GM19455 (cell line): ENCODE measurements around the gene ARHGAP19.

Experiments used
- ATAC-seq: cut with Tn5 transposase; IDR thresholded peaks from one replicate; pipeline ENCODE4 v1.9.1; 2021; ENCODE audit not compliant: unreplicated experiment

ARHGAP19 gene

DNA sequence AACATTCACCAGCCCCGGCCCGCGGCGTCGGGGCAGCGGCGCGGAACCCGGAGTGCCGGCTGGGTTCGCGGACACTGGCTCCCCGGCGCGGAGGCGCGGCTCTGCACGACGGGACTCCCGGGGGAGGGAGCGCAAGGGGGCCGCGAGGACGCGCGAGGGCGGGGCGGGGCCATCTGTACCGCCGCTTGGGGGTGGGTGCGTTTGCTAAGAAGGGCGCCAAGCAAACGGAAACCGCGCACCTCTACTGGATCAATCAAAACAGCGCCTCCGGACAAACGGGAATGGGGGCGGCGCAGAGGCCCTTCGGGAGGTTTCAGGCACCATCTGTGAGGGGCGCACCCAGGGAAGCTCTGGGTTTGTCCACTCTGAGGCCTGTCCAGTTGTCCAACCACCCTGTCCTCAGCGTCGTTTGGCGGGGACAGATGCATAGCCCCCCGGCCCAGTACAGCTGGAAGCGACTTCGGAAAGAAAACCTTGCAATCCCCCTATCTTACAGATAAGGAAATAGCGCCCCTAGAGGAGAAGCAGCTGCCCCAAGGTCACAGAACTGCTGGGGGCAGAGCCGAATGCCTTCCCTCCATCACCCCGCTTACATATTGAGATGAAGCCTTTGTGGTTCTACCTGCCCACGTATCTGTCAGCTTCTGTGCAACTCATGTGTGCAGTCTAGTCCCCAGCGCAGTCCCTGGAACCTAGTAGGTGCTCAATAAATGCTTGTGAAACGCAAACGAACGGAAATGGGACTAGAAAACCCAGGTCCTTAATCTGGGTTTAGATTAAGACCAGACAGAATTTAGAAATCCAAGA is 96.0 kb downstream of the ARHGAP19 start:
- no peak for ATAC-seq

DNA sequence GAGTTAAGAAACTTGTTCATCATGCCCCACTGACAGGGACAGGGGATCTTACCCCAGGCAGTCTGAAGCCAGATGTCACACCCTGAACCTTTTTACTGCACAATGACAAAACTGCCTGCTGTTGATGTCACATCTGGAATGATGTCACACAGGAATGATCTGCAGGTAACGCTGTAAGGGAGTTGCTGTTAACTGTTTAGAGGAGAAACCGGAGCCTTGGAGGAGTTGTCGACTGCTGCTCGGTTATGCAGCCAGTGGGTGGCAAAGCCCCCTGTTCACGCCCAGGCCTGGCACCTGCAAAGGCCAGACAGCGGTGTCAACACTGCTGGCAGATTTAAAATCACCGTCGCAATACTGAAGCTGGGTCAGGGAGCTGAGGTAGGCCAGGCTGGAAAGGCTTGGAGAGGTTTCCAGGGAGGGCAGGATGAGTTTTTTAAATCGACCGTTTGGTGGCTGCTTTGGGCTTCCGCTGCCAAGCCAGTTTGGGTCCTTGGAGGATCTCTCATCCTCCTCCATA is 96.7 kb downstream of the ARHGAP19 start:
- ATAC-seq, result no peak

DNA sequence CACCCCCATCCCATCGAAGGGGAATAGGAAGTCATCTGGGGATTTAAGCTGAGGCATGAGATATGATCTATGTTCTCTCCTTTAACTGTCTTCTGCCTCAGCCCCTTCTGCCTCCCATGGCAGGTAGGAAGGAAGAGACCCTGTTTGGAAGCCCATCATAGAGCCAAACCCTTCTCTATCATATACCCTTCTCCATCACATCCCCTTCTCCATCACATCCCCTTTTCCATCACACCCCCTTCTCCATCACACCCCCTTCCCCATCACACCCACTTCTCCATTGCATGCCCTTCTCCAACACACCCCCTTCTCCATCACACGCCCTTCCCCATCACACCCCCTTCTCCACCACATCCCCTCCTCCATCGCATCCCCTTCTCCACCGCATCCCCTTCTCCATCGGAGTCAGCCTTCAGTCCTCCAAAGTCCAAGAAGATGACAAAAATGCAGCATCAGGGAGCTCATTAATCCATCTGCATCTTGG is 99.4 kb downstream of the ARHGAP19 start:
- no peak for ATAC-seq

DNA sequence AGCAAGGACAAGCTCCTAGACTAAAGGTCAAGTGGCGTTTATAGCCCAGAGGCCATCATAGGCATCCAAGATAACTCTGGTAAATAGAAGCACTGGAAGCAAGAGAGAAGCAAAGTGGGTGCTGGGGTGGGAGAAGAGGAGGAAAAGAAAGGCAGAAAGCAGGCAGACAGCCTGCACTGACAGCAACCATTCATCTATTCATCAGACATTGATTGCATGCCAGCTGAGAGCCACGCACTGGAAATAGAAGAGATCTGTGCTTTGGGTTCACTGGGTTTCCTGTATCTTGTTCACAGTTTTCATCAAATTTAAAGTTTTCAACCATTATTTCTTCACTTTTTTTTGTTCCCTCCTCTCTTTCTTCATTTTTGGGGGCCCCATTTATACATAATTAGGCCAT is 102.0 kb downstream of the ARHGAP19 start:
- ATAC-seq, result no peak

DNA sequence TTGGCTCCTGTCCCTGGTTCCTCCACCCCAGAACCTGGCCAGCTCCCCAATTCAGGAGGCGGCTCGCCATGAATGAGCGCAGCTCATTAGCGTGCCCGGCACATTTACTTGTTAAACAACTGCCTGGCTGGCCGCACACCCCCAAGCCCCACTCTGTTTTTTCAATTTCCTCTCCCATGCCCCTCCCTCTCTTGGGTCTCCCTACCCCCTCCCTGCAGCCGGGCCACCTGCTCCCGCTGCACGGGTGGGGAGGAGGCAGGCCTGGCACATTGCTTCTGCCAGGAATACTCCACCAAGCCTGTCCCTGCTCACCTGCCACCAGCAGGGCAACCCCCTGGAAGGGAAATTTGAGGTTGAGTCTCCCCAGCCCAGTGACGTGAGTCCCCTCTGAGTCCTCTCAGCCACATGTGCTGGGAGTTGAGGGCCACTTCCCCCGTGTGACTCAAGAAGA is 104.2 kb downstream of the ARHGAP19 start:
- no peak for ATAC-seq

DNA sequence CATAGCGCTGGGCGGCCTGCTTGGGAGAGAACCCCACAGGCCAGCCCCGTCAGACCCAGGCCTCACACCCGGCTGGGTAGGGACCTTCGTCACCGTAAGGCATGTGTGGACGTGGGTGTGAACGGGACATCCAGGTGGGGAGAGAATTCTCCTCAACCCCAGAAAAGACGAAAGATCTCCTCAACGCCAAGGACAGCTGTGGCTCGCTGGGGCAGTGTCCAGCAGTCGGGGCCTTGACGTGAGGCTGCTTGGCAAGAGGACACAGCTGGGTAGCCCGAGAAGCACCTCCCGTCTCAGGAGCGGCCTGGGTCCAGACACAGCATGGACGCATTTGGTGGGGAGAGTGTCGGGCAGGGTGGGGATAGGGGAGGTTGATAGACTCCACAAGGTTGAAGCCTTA is 105.5 kb downstream of the ARHGAP19 start:
- ATAC-seq, result no peak

DNA sequence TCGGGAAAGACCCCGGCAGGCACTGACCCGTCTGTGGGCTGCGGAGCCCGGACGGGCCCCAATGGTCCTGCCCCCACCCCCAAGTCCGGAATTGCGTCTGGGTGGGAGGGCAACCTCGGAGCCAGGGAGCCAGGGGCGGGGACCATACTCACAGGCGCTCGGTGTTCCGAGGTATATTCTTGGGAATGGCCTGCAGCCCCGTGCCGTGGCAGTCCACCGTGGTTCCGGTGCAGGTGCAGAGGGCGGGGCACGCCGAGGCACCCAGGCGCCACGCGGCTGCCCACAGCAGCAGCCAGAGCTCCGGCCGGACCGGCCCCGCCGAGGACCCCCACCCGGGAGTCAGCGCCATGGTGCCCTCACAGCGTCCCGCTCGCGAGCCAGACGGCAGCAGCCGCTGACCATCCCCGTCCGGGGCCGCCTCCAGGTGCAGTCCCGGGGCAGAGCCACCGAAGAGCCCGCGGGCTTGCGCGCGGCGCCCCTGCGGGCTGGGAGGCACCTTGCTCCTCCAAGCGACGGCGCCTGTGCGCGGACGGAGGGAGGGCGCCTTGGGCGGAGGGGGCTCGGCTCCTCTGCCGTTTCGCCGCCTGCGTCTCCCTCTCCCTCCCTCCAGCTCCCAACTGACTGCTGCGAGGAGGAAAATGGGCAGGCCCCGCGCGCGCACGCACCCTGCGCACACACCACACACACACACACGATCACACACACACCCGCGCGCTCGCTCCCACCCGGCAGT is 106.9 kb downstream of the ARHGAP19 start, which contains the start of gene SLIT1:
TSS of gene SLIT1 (minus strand) at position 634 of the 733 bp plus-strand sequence. CDS start at position 349, 285 bp downstream.
- no peak for ATAC-seq

DNA sequence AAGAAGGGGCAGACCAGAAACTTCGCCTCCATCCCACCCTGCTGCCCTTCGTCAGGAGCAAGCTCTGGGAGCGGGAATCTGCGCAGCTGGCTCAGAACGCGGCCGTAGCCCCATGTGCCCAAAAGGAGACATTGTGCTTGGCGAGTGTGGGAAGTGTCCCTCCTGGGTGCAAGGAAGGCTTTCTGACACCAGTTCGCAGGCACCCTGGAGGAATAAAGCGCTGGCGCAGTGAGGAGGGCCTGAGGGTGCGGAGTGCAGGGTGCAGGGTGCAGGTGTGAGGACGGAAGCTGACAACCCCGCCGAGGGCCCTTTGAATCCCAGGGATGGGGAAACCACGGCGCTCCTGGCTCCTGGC is 107.5 kb downstream of the ARHGAP19 start:
- ATAC-seq, result no peak

DNA sequence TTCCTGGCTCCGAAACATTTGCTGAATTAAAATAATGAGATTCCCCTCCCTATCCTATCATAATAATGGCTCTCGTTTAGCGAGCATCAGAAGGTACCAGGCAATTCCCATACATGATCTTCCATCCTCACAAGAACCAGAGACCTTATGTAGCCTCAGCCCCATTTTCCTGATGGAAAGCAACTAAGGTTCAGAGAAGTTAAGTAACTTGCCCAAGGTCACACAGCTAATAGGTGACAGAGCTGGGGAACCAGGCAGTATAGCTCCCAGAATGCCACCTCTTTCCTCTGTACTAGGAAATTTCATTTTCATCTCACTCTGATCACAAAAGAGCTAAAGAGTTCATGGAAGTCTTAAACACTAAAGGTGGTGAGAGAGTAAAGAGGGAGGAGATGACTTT is 109.1 kb downstream of the ARHGAP19 start:
- no peak for ATAC-seq

DNA sequence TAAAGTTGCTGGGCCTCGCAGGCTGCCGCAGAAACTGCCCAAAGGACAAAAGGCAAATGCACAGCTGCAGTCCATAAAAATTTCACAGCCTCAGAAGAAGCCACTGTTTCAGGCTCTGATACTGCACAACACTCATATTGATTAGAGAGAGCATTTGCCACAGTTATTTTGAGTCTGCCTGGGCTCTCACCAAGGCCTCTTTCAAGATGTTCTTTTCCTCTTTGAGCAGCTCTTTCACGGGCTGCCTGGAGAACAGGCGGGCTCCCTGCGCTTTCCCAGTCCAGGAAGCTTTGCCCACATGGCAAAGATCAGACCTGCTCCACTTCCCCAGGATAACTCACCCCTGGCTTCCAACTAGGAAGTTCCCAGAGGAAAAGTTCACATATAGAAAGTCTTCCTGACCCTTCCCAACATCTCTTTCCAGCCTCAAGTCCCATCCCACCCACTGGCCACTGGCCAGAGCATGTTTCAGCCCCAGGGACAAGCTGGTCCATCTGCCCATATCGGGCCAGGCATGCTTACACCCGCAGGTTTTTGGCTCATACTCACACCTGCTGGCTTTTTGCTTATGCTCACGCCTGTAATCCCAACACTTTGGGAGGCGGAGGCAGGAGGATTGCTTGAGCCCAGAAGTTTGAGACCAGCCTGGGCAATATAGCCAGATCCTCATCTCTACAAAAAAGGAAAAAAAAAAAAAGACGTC is 110.0 kb downstream of the ARHGAP19 start:
- no peak for ATAC-seq

DNA sequence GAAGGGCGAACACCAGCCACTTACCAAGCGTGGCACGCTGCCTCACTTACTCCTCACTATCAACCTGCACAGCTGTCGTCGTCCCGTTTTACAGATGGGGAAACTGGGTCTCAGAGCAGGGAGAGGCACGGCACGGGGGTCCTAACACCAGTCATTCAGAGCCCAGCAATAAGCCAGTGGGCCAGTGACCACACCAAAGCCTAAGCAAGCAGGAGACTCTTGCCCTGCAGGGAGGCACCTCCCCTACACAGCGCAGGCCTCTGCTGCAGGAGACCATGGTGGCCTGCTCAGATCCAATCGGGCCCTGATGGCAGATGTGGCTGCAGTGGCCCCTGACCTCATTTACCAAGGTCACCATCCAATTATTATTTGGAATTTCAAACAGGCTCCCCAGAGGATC is 111.5 kb downstream of the ARHGAP19 start:
- ATAC-seq, result no peak

DNA sequence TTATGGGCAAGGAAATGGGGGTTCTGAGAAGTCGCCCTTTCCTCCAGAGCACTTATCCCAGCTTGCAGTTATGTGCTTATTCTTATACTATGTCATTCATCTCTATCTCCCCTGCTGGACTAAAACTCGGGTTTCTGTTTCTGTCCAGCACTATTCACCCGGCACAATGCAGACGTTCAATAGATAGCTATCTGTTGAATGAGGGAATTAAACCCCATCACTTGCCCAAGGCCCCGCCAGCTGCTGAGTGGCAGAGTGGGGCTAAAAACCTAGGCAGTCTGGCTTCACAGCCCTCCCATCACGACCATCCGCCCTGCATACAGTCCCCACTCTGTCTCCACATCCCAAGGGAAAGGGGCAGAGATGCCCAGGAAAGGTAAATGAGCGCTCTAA is 112.1 kb downstream of the ARHGAP19 start:
- no peak for ATAC-seq

DNA sequence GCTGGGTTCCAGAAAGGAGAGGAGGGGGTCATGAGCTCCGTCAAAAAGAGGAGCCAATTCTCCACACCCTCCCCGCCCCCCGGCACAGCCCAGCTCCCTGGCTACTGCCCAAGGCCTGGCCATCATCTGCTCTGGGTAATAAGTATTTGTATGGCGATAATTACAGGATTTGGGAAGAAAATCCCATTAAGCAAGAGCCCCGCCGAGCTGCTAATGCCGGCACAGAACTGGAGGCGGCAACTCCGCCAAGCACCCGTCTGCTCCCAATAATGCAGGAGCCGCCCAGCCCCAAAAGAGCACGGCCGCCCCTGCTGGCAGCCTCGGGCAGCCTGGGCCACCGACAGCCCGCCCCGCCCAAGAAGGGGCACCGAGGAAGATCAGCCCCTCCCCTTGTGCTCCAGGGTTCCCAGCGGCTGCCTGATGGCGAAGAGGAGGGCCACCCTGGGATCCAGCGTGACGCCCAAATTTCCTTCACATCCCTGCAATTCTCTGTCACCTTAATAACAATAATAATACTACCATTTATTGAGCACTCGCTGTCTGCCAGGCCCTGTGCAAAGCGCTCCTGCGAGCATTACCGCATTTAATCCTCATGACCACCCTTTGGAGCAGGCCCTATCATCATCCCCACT is 112.6 kb downstream of the ARHGAP19 start:
- no peak for ATAC-seq

DNA sequence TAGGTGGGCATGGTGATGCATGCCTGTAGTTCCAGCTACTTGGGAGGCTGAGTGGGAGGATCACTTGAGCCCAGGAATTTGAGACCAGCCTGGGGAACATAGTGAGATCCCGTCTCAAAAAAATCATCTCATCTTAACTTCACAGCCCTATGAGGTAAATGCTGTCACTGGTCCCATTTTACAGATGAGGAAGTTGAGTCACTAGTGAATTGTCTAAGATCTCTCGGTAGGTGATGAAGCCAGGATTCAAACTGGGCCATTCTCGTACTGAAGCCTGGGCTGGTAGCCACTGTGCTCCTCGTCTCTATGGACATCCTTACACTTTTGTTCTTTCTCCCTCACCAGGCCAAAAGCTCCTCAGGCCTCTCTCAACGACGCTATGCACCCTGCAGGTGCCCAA is 113.1 kb downstream of the ARHGAP19 start:
- no peak for ATAC-seq

DNA sequence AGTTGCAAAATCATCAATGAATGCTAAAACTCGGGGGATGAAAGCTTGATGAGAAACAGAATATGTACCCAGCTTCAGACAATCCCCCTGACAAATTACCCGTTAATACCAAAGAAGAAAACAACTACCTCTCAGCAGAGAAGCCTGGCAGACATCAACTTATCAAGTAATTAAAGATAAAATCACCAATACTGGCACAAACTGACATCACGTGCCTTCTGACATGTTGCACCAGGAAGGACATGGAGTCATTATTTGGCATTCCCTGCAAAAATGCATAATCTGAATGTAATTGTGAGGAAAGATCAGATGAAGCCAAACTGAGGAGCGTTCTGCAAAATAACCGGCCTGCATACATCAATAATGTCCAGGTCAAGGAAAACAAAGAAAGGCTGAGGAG is 114.4 kb downstream of the ARHGAP19 start:
- no peak for ATAC-seq

DNA sequence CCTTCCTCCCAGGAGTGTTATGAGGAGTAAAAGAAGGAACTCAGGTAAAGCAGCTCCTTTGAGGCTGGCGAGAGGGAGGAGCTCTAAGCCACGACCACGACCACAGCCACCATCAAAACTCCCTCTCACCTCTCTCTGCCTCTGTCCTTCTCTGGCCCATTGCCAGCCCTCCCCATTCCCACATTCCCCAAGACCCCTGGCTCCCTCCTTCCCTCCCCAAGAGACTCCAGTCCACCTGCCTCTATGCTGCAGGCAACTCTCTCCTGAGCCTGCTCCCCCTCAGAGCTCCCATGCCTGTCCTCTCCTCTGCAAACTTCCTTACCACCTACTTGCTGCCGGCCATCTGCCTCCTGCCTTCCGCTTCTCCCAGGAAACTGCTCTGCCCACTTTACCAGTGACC is 116.2 kb downstream of the ARHGAP19 start:
- ATAC-seq, result no peak

DNA sequence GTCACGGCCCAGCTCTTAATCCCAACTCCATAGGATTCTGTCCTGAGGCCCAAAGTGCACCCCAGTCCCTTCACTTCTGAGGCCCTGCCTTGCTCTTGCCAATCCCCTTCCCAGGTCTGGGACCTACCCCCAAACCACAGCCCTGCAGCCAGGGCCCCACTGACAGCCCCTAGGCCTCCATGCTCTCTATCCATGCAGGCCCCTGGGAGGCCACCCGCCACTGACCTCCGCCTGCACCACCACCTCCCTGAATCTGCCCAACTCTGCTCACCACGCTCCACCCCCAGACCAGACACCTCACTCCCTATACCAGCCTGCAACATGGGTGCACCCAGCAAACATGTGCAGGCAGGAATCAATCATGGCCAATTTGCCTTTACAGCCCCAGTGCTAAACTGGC is 116.9 kb downstream of the ARHGAP19 start:
- ATAC-seq, result no peak

DNA sequence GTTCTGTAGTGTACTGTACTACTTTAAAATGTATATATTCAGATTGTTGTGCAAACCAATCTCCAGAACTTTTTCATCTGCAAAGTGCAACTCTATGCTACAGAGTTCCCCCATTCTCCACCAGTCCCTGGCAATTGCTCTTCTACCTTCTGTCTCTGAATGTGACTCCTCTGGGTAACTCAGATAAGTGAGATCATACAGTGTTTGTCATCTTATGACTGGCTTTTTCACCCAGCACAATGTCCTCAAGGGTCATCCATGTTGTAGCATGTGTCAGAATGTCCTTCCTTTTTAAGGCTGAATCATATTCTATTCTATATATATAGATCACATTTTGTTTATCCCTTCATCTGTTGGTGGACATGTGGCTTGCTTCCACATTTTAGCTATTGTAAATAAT is 117.5 kb downstream of the ARHGAP19 start:
- ATAC-seq, result no peak

DNA sequence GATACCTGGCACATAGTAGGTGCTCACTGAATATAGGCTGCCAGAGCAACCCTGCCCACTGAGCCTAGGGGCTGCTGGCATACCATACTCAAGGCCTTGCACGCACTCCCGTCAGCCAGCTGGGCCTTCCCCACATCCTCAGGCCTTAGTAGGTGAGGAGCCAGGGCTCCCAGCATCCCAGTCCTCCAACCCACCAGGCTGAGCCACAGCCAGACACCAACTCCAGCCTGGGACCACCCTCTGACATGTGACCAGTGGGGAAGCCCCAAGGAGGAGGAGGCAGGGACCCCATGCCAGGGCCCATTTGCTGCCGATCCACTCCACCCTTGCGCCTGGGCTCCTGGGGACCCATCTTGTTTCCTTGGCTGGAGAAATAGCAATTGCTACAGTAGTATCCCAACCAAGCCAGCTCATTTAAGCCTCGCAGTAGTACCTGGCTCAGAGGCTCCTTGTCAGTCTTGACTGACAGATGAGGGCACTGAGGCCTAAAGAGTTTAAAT is 118.1 kb downstream of the ARHGAP19 start:
- no peak for ATAC-seq

DNA sequence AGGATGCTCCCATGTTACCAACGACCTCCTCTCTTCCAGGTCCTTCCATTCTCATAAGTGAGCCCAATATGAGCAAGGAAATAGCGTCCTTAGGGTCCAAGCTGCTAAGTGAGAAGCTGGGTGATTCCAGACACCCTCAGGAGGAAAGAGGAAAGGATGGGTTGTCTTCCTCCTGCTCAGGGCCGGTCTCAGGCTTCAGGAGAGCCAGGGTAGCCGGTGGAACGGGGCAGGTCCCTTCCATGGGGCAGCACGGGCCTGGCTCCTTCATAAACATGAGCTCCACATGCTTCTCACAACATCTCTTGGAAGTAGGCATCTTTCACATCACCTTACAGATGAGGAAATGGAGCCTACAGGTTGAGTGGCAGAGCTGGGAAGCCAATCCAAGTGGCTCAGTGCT is 119.4 kb downstream of the ARHGAP19 start:
- ATAC-seq, result no peak
